Right renal pelvis (tissue), 4 donors: ENCODE results near the gene MCC. TPM values are rescaled to one million over a fixed set of nuclear protein-coding genes. Genes with fewer than 3 reads are reported as not detected.

Experiments used
- DNase-seq, 4 donors: peaks; one replicate each; pipeline ENCODE4 v3.0.0-alpha.2; 2013; ENCODE audit warnings: low read depth in 4 of 4, low spot score in 3 of 4, missing footprints in 1 of 4
- polyA plus RNA-seq, 4 donors: library from polyadenylated mRNA; unstranded; fragments of 120-200 nt; gene quantifications; one replicate each; pipeline ENCODE4 v1.2.1, GENCODE V29; 2013; ENCODE audit not compliant: insufficient read length in 4 of 4

The MCC gene
- polyA plus RNA-seq, 4 donors: 27.6 to 34.8 (median 32.4) TPM

- no peak for DNase-seq
These were observed 297.9 kb downstream of the MCC start for GRCh38 chr5:113190347-113190746.

DNA sequence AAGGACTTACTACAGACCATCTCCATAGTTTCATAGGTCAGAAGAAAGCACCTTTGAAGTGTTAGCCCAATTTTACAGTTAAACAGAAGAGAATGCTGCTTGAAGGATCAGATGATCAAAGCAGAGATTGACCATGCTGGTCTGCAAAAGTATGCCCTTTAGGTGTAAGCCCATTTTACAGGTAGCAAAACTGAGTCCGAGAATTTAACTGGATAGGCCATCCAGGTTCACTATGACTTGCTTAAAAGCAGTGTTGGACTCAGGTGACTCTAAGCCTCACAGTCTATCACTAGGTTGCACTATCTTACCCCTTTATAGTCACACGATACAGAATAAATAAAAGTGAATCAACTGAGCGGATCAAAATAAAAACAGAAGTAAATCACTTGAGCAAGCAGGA is 299.0 kb downstream of the MCC start:
- no peak for DNase-seq

DNA sequence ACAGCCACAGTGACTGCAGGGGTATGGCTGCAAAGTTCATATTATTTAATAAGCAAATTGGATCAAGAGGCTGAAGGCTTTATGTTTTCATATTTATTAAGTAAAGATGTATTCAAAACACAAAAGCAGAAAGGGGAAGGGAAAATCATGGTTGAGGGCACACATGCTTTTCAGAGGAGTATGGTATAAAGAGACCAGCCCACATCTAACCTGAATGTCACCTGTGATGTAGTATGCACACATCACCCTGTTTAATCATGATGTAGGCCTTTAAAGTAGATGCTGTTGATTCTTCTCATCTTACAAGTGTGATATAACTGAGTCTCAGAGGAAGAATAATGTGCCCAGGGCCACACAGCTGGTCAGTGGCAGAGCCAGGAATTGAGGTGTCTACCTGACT is 299.8 kb downstream of the MCC start:
- DNase-seq: no peak

DNA sequence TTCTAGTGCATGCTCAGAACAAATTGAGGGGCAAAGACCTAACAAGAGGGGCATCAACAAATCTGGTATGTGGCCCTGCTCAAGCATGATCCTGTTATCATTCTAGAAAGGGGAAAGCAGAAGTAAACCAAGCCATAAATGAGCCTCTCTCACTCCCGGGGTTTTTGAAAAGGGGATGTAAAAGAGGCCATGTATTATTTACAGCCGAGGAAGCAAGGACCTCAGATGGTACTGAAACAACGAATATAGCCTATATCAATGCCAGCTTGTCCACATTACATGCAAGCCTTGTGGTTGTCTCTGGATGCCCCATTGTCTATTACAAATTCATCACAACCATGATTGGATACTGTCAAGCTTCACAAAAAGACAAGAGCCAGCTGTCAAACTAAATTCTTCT is 300.3 kb downstream of the MCC start:
- no peak for DNase-seq

- no peak for DNase-seq
These were observed 302.2 kb downstream of the MCC start for GRCh38 chr5:113186061-113186460.

DNA sequence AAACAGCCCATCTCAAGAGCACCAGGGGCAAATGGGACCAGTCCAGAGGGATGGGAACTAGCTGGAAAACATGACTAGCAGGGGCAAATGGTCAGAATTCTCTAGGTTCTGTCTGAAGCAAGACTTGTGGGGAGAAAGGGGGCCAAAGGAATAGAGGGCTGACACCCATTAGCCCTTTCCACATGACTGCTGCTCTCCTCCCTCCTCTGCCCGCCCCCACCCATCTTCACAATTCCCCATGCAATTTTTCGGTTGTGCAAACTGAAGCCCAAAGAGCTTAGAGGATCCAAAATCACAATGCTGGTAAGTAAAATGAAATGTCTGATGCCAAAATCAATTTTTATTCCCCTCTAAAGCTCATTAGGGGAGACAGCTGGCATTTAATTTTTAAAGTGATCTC is 304.6 kb downstream of the MCC start:
- no peak for DNase-seq

DNA sequence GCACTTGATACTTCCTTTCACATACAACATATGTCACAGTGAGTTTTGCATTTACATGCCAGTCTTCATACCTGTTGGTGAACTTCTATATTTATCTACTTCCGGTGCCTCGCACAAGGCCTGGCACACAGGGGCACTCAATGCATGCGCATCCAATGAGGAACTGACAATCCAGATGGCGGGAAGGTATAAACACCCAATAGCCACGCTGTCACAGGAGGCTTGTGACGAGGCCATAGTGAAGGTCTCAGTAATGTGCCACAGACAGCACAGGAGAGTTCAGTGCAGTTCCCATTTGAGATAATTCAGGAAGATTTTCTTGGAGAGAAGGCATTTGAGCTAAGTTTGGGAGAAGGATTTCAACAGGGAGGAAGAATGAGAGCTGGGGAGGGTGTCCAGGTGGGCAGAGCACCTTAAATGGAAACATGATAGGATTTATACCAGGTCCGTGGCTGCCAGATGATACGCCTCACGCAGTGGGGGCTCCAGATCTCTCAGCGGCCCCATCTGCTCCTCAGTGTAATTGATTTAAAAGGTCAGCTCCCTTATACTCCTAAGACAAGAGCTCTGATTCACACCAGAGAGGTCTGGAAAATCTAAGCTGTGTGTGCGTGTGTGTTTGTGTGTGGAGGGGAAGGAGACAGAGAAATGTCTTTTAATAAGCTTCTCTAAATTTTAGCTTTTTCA is 305.5 kb downstream of the MCC start:
- DNase-seq: no peak

- no peak for DNase-seq
These were observed 306.3 kb downstream of the MCC start for GRCh38 chr5:113181853-113182490.

DNA sequence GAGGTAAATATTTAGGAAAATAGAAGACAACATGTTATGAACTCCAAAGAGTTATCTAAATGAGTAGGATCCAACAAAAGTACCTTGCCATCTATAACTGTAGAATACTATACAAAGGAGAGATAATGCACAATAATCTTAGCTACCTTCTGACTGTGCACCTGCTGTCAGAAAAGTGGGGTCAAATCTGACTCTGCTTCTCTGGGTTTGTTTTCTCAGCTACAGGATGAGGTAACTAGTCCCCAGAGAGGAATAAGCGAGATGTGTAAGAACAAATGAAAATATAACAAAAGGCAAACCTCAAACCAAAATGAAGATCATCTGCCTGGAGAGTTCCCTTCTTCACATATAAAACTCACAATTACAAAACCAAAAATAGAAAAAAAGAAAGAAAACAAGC is 306.8 kb downstream of the MCC start:
- no peak for DNase-seq

DNA sequence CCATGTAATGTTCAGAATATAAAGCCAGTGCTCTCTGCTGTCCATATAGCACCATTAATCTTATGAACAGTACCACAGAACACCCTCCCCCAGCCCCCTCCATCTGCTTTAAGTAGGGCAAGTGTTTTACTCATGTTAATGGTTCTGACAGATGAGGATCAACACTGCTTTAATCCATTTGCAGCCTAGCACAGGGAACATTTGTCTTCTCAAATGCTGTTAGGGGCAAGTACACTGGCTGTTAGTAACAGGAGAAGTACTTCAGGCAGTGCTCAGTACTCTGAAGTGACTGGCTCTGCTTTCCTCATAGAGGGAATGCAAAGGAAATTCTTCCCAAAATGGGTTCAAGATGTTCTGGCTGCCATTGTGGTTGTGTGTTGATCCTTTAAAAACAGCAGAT is 309.1 kb downstream of the MCC start:
- peak in 2 of 4 donors; percentile 11 to 22 for DNase-seq

DNA sequence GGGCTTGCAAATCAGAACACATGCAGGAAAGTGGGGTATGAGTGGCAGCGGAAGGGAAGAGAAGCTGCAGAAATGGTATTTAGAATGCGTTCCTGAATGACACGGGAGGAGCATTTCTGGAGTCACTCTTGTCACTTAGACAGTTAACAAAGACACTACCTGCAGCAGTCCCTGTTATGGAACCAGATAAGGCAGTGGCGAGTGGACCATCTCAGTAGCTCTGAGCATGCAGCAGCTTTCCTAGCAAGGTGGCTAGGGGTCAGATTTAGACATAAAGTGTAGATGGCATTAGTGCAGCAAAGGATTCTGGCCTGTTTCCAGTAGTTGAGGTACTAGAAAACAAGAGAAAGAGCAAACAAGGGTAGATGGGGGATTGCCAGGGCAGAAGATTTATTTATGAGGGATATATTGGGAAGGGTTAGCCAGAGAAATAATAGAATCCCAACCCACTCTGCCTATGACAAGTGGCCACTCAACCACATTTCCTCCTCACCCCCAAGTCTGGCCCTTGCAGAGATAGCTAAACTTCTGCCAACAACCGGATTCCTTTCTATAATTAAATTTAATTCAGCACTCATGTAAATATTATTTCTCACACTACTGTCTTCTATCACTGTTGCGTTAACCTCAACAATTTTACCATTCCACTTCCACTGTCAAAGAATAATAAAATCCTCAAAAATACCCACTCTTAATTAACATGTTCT is 310.0 kb downstream of the MCC start:
- DNase-seq: no peak

DNA sequence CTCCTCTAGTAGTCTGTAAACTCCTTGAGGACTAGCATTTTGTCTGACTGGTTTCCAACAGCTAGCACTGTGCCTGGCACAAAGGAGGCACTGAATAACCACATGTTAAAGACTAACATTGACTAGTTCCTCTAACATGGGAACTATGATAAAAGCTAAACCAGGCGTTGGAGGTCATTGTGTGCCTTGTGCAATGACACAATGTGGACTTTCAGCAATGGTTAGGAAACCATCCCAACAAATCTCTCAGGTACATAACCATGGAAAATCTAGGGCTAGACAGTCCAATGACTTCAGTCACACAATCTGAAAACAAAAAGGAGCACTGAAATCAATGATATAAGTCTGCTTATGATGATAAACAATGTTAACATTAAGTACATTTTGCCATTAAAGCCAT is 311.0 kb downstream of the MCC start:
- no peak for DNase-seq

- no peak for DNase-seq
These were observed 311.5 kb downstream of the MCC start for GRCh38 chr5:113176734-113177133.

DNA sequence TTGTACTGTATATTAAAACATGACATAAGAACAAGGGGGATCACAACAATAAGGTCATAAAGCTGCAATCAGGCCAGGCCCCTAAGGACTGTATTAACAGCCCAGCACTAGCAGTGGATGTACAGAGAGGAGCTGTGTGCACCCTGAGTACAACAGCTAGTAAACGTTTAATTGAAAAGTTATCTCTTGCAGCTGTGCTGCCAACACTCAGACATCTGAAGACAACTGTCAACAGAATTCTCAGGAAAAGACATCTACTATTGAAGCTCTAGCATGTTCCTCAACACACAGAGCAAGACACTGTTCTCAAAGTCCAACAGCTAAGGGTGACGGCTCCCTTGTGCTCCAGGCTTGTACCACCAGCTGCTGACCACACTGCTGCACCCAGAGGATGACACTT is 312.1 kb downstream of the MCC start:
- DNase-seq: no peak

DNA sequence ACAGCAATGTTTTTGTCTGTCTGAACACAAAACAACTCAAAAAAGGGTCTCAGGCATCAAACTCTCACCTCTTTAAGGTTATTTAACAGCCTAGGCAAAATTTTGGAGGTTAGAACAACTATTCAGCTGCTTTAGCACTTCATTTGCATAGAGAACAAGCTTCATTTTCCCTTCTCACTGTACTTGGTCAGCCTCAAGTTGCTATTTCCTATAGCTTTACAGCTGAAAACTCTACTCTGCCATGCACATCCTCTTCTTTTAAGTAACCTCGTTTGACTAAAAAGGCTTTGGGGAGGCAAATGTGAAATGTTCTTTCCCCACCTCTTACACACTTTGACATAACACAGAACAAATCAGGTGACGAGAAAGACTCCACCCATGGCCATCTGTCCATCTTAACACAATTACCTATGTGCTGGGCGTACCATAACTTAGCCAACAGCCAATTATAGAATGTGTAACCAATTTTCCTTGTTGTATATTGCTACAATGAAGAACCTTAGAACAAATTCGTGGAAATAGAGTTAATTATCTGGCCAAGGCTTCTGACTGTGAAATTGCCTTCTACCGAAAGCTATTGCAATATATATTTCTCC is 315.9 kb downstream of the MCC start:
- no peak for DNase-seq

DNA sequence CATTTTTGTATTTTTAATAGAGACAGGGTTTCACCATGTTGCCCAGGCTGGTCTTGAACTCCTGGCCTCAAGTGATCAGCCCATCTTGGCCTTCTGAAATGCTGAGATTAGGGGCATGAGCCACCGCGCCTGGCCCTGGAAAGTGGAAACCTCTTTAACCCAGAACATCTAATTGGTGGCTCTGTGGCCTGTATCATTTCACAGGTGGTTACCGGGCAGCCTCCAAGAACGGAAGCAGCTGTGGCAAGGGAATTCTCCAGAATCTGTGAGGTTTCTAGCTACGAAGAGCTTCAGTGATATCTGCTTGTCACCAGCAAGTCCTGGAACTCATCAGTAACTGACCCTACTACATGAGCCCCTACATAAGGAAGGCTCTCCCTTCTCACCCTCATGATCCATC is 316.7 kb downstream of the MCC start:
- no peak for DNase-seq

- no peak for DNase-seq
These were observed 317.5 kb downstream of the MCC start for GRCh38 chr5:113170707-113171106.

- no peak for DNase-seq
These were observed 318.5 kb downstream of the MCC start for GRCh38 chr5:113169720-113170119.

DNA sequence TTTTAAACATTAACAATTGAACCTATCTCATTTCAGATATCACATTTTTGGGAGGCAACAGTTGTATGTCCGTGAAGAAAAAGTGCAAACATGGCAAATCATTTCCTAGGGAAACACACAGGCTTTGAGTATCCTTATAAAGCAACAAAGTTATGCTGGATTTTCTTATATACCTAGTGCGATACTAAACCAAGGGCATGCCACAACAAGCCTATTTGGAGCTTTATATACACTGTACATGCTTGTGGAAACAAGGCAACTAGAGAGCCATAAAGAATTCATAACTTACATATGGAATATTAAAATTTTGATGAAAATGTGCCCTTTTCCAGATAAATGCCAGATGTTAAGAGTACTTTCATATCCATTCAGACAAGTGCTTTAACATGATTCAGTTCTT is 320.3 kb downstream of the MCC start:
- DNase-seq: no peak

GRCh38 chr5:113166852-113167366 is 321.3 kb downstream of the MCC start:
- DNase-seq: no peak

GRCh38 chr5:113166261-113166660 is 322.0 kb downstream of the MCC start:
- DNase-seq: no peak
